ENCODE measurements around the gene PROZ. TPM values are rescaled to one million over a fixed set of nuclear protein-coding genes. Genes with fewer than 3 reads are reported as not detected.

Gene PROZ
- polyA plus RNA-seq, 1 of the 3 experiments (the other 2 are of a cell fraction) = not detected

- Histone ChIP-seq H3K9me2 (no peaks in the 10 kb centered on the region), H3K36me3 (replicated peaks in 1 of 2; ENCODE audit: control insufficient read depth in 1 of 2, insufficient read depth in 2 of 2, low read length in 1 of 2) (peaks cover 52 to 83% of the 10 kb centered on the region in 2 experiments), H4K20me1 (ENCODE audit: insufficient read depth) (no peaks in the 10 kb centered on the region), H3K79me2 (ENCODE audit: insufficient read depth) (peaks cover 30% of the 10 kb centered on the region), H3K9ac (no peak overlapping the region), H3K4me2 (no peak overlapping the region), H3F3A (replicated peaks; ENCODE audit: insufficient read depth) (peaks cover 4% of the 10 kb centered on the region), H3K27ac (ENCODE audit: low read depth in 2 of 2, low read length in 1 of 2) (no peak overlapping the region), H3K27me3 (ENCODE audit: insufficient read depth) (no peaks in the 10 kb centered on the region), H3K4me1 (ENCODE audit: control insufficient read depth in 1 of 2, insufficient read depth in 2 of 2, low read depth in 1 of 2, low read length in 1 of 2) (no peaks in the 10 kb centered on the region), H3K4me3 (ENCODE audit: low read depth in 2 of 2, low read length in 1 of 2) (no peak overlapping the region), H2AFZ (ENCODE audit: low read depth) (no peak overlapping the region), H3K9me3 (no peaks in the 10 kb centered on the region)
- 98% methylated on average over 6 of the region's 6 CpGs for WGBS (ENCODE audit: low lambda C conversion rate)
- ChIA-PET CTCF (no interaction called here), POLR2A (no interaction called here)
- TF ChIP-seq RCOR1 (IDR thresholded peaks at IDR 0.05; ENCODE audit: low read length) = no peak
- no peak for TF ChIP-seq TEAD4 (IDR thresholded peaks at IDR 0.05; ENCODE audit: borderline replicate concordance, insufficient read depth)
- no peak for TF ChIP-seq PBX3 (IDR thresholded peaks at IDR 0.05)
- no peak for TF ChIP-seq SIN3A (IDR thresholded peaks at IDR 0.05; ENCODE audit: borderline replicate concordance, low read depth, low read length)
- TF ChIP-seq TCF12 (IDR thresholded peaks at IDR 0.05) = no peak
- TF ChIP-seq USF1 (IDR thresholded peaks at IDR 0.05; ENCODE audit: borderline replicate concordance, low read depth) = no peak
- TF ChIP-seq CHD2 (IDR thresholded peaks at IDR 0.05; ENCODE audit: low read length, partially characterized antibody) = no peak
- no peak for TF ChIP-seq CTCF (IDR thresholded peaks at IDR 0.05)
- no peak for TF ChIP-seq USF2 (IDR thresholded peaks at IDR 0.05; ENCODE audit: borderline replicate concordance, low read depth, low read length)
- TF ChIP-seq ZBTB33 (IDR thresholded peaks at IDR 0.05; ENCODE audit: borderline replicate concordance, low read depth) = no peak
- TF ChIP-seq MAX (IDR thresholded peaks at IDR 0.05; ENCODE audit: low read depth) = no peak
- no peak for TF ChIP-seq EZH2phosphoT487 (IDR thresholded peaks at IDR 0.05; ENCODE audit: borderline replicate concordance, low read depth)
- TF ChIP-seq TAF1 (IDR thresholded peaks at IDR 0.05; ENCODE audit: borderline replicate concordance, low read depth, low read length) = no peak
- no peak for TF ChIP-seq FOSL2 (IDR thresholded peaks at IDR 0.05; ENCODE audit: borderline replicate concordance, low read depth)
- no peak for TF ChIP-seq YY1 (IDR thresholded peaks at IDR 0.05; ENCODE audit: low read depth)
- no peak for TF ChIP-seq GABPA (IDR thresholded peaks at IDR 0.05; ENCODE audit: low read depth)
- TF ChIP-seq MEF2A (IDR thresholded peaks at IDR 0.05; ENCODE audit: borderline replicate concordance, low read depth) = no peak
- no peak for TF ChIP-seq EP300 (IDR thresholded peaks at IDR 0.05; ENCODE audit: borderline replicate concordance in 1 of 2, low read depth in 1 of 2, low read length in 1 of 2)
- DNase-seq = no peak
These were observed 36.9 kb downstream of the PROZ start for GRCh38 chr13:113195360-113195759.

Measured in SK-N-SH (cell line).